GM12878 (cell line): Measurements from ENCODE around the gene BRME1. TPM values are rescaled to one million over a fixed set of nuclear protein-coding genes. Genes with fewer than 3 reads are reported as not detected.

ENCODE experiments used
- CBX3 ChIP-seq: fragments of 200-600 bp; sonication (generic); IDR thresholded peaks from 2 replicates; pipeline ENCODE4 v1.6.1; 2016; ENCODE audit warnings: low read depth, borderline replicate concordance
- JUNB ChIP-seq: IDR thresholded peaks from 2 replicates; pipeline ENCODE4 v1.6.1; 2016; ENCODE audit warnings: antibody characterized with exemption, mild to moderate bottlenecking
- LARP7 ChIP-seq: fragments of 450-650 bp; IDR thresholded peaks from 2 replicates; pipeline ENCODE4 v1.6.1; 2017; ENCODE audit warnings: mild to moderate bottlenecking
- MEF2A ChIP-seq: IDR thresholded peaks from 2 replicates; pipeline ENCODE4 v1.6.1; 2011; ENCODE audit warnings: low read depth, mild to moderate bottlenecking, low read length, moderate library complexity; ENCODE audit not compliant: insufficient read depth
- MTA3 ChIP-seq: IDR thresholded peaks from 2 replicates; pipeline ENCODE4 v1.6.1; 2012; ENCODE audit warnings: low read length, inconsistent platforms, borderline replicate concordance
- NR2C1 ChIP-seq: fragments of 450-650 bp; IDR thresholded peaks from 2 replicates; pipeline ENCODE4 v1.6.1; 2017; ENCODE audit warnings: antibody characterized with exemption, mild to moderate bottlenecking, moderate library complexity
- RAD21 ChIP-seq: IDR thresholded peaks from 2 replicates; pipeline ENCODE4 v1.6.1; 2011; ENCODE audit warnings: mild to moderate bottlenecking, low read depth, low read length, moderate library complexity; ENCODE audit not compliant: insufficient read depth
- RAD51 ChIP-seq: fragments of 450-650 bp; IDR thresholded peaks from 2 replicates; pipeline ENCODE4 v1.6.1; 2016; ENCODE audit warnings: moderate library complexity, mild to moderate bottlenecking, inconsistent platforms
- RUNX3 ChIP-seq: IDR thresholded peaks from 2 replicates; pipeline ENCODE4 v1.6.1; 2012; ENCODE audit warnings: low read length, inconsistent platforms
- SMAD5 ChIP-seq: IDR thresholded peaks from 2 replicates; pipeline ENCODE4 v1.6.1; 2016; ENCODE audit warnings: antibody characterized with exemption, low read depth
- SMARCA5 ChIP-seq: fragments of 450-650 bp; IDR thresholded peaks from 2 replicates; pipeline ENCODE4 v1.6.1; 2017; ENCODE audit warnings: mild to moderate bottlenecking
- SRF ChIP-seq, 2 experiments: IDR thresholded peaks; 2 replicates each; pipeline ENCODE4 v1.6.1; 2011; ENCODE audit warnings: low read depth in 2 of 2, low read length in 2 of 2, mild to moderate bottlenecking in 1 of 2, moderate library complexity in 1 of 2
- TAF1 ChIP-seq: IDR thresholded peaks from 2 replicates; pipeline ENCODE4 v1.6.1; 2011; ENCODE audit warnings: mild to moderate bottlenecking, low read depth, low read length, borderline replicate concordance
- TCF7 ChIP-seq: IDR thresholded peaks from 2 replicates; pipeline ENCODE4 v1.6.1; 2014; ENCODE audit warnings: antibody characterized with exemption, borderline replicate concordance
- YBX1 ChIP-seq: fragments of 450-650 bp; IDR thresholded peaks from 2 replicates; pipeline ENCODE4 v1.6.1; 2016; ENCODE audit warnings: antibody characterized with exemption
- ZBTB33 ChIP-seq: fragments of 450-650 bp; IDR thresholded peaks from 2 replicates; pipeline ENCODE4 v1.6.1; 2017; ENCODE audit warnings: mild to moderate bottlenecking
- ZNF24 ChIP-seq: fragments of 450-650 bp; IDR thresholded peaks from 2 replicates; pipeline ENCODE4 v1.6.1; 2017; ENCODE audit warnings: antibody characterized with exemption, mild to moderate bottlenecking
- ZNF384 ChIP-seq: IDR thresholded peaks from 2 replicates; pipeline ENCODE4 v1.6.1; 2012; ENCODE audit warnings: low read depth, mild to moderate bottlenecking, low read length, improper control_type of control experiment, borderline replicate concordance
- ZNF592 ChIP-seq: fragments of 450-650 bp; IDR thresholded peaks from 2 replicates; pipeline ENCODE4 v1.6.1; 2017; ENCODE audit warnings: mild to moderate bottlenecking, moderate library complexity
- polyA plus RNA-seq, 11 experiments: library from polyadenylated mRNA; depleted of rRNA in 4 of 11; unstranded in 6 of 11; stranded (reverse) in 5 of 11; fragments of >200 nt; fragmentation: Nextera tagmentation in 4 of 11; fragmentation: Illumina TruSeq in 1 of 11; extraction: Ambion mirVana in 4 of 11; extraction: Trizol in 1 of 11; gene quantifications; 1 replicate in 1 of 11; 2 replicates in 10 of 11; pipeline versions ENCODE4 v1.2.1 to v1.2.3, GENCODE V29; 2011 to 2016; ENCODE audit warnings: inconsistent platforms in 2 of 11, missing spikeins in 2 of 11, low read depth in 1 of 11
- total RNA-seq, 4 experiments: library from RNA; depleted of rRNA in 3 of 4; stranded (reverse); fragments of >200 nt in 3 of 4; fragmentation: Illumina TruSeq in 1 of 4; extraction: Trizol in 1 of 4; gene quantifications; 2 replicates each; pipeline versions ENCODE4 v1.2.1 to v1.2.3, GENCODE V29; 2013 to 2021
- TF ChIP-seq, protein P1 (sequence below): fragments of 450-650 bp; IDR thresholded peaks from 2 replicates; pipeline ENCODE4 v1.6.1; 2016; ENCODE audit warnings: mild to moderate bottlenecking, moderate library complexity, borderline replicate concordance
- TF ChIP-seq, protein P2 (sequence below): IDR thresholded peaks from 2 replicates; pipeline ENCODE4 v1.6.1; 2012; ENCODE audit warnings: low read depth, low read length, improper control_type of control experiment

The BRME1 gene
- total and polyA plus RNA-seq, 10 of the 15 experiments (the other 5 are each of a cell fraction or from before 2014, with no cell fraction given), result 0.07 to 2.2 (median 1.1) TPM; not detected in 1

GRCh38 chr19:13952154-13952930 lies 46.4 kb upstream of the BRME1 start, which contains the start of gene DCAF15 (continued):
- TF ChIP-seq NR2C1 (peak; percentile 84), MEF2A (no peak), JUNB (no peak), TCF7 (no peak), SMAD5 (peak; percentile 61; the same call in 1 of the 2 replicates), RAD51 (no peak), SRF (IDR thresholded peaks at IDR 0.05; ENCODE audit: low read depth in 2 of 2, low read length in 2 of 2) (no peak), ZNF592 (no peak), TAF1 (peak; percentile 96), RAD21 (no peak), LARP7 (no peak), ZBTB33 (no peak; the same call in 1 of the 2 replicates), SMARCA5 (no peak), MTA3 (no peak), ZNF384 (no peak), CBX3 (no peak), ZNF24 (no peak), RUNX3 (peak; percentile 55), YBX1 (no peak)
- TF ChIP-seq, protein P1, sequence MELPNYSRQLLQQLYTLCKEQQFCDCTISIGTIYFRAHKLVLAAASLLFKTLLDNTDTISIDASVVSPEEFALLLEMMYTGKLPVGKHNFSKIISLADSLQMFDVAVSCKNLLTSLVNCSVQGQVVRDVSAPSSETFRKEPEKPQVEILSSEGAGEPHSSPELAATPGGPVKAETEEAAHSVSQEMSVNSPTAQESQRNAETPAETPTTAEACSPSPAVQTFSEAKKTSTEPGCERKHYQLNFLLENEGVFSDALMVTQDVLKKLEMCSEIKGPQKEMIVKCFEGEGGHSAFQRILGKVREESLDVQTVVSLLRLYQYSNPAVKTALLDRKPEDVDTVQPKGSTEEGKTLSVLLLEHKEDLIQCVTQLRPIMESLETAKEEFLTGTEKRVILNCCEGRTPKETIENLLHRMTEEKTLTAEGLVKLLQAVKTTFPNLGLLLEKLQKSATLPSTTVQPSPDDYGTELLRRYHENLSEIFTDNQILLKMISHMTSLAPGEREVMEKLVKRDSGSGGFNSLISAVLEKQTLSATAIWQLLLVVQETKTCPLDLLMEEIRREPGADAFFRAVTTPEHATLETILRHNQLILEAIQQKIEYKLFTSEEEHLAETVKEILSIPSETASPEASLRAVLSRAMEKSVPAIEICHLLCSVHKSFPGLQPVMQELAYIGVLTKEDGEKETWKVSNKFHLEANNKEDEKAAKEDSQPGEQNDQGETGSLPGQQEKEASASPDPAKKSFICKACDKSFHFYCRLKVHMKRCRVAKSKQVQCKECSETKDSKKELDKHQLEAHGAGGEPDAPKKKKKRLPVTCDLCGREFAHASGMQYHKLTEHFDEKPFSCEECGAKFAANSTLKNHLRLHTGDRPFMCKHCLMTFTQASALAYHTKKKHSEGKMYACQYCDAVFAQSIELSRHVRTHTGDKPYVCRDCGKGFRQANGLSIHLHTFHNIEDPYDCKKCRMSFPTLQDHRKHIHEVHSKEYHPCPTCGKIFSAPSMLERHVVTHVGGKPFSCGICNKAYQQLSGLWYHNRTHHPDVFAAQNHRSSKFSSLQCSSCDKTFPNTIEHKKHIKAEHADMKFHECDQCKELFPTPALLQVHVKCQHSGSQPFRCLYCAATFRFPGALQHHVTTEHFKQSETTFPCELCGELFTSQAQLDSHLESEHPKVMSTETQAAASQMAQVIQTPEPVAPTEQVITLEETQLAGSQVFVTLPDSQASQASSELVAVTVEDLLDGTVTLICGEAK, result peak; percentile 78; the same call in 1 of the 2 replicates
- TF ChIP-seq, protein P2, sequence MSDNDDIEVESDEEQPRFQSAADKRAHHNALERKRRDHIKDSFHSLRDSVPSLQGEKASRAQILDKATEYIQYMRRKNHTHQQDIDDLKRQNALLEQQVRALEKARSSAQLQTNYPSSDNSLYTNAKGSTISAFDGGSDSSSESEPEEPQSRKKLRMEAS, result no peak
